GM12865 (cell line): ENCODE data around the gene FAM168B.

Experiments used
- DNase-seq: peaks from one replicate; pipeline ENCODE4 v3.0.0; 2010; ENCODE audit warnings: low read depth
- H3K4me3 ChIP-seq: 2 replicates; pipeline ENCODE4 v1.5.1; 2011; ENCODE audit warnings: mild to moderate bottlenecking, low read depth, low read length, control low read depth
- CTCF ChIP-seq: IDR thresholded peaks from 2 replicates; pipeline ENCODE4 v1.5.1; 2011; ENCODE audit warnings: low read length, control low read depth, low read depth, inconsistent platforms; ENCODE audit not compliant: insufficient read depth; ENCODE audit errors: missing control alignments

The FAM168B gene

GRCh38 chr2:131027566-131028528, 65.4 kb downstream of the FAM168B start:
- DNase-seq = no peak
- no peak overlapping the region for H3K4me3 ChIP-seq
- no peak for TF ChIP-seq CTCF

GRCh38 chr2:131026919-131027318, 66.3 kb downstream of the FAM168B start:
- no peak overlapping the region for H3K4me3 ChIP-seq
- no peak for DNase-seq
- TF ChIP-seq CTCF = no peak

- TF ChIP-seq CTCF = no peak
- H3K4me3 ChIP-seq = no peak overlapping the region
- no peak for DNase-seq
These were observed 69.5 kb downstream of the FAM168B start for GRCh38 chr2:131023758-131024157.

GRCh38 chr2:131022731-131023130, 70.5 kb downstream of the FAM168B start:
- TF ChIP-seq CTCF = no peak
- DNase-seq = no peak
- H3K4me3 ChIP-seq = no peak overlapping the region

GRCh38 chr2:131016826-131017741, 76.2 kb downstream of the FAM168B start:
- no peak overlapping the region for H3K4me3 ChIP-seq
- no peak for DNase-seq
- no peak for TF ChIP-seq CTCF

GRCh38 chr2:131015764-131016163, 77.5 kb downstream of the FAM168B start:
- no peak for DNase-seq
- no peak overlapping the region for H3K4me3 ChIP-seq
- TF ChIP-seq CTCF = no peak
